Superior temporal gyrus (tissue), 1 donor: Measurements from ENCODE around the gene SLC41A3.

Experiments
- DNase-seq: peaks from one replicate; pipeline ENCODE4 v3.0.0-alpha.2; 2016; ENCODE audit errors: extremely low spot score

SLC41A3 gene

GRCh38 chr3:126083913-126084767, at the start of gene SLC41A3:
TSS of gene SLC41A3 (minus strand) at chr3:126084124. CDS start at chr3:126068219, 15,905 bp downstream.
- peak; percentile 72 for DNase-seq

- DNase-seq = no peak
Observed at GRCh38 chr3:126133606-126134005, 49.7 kb upstream of the SLC41A3 start.

- peak; percentile 32 for DNase-seq
Observed at GRCh38 chr3:126132751-126133511, 49.0 kb upstream of the SLC41A3 start.

- no peak for DNase-seq
Observed at GRCh38 chr3:126131881-126132750, 48.2 kb upstream of the SLC41A3 start.

- no peak for DNase-seq
Observed at GRCh38 chr3:126130981-126131745, 47.2 kb upstream of the SLC41A3 start.

DNA sequence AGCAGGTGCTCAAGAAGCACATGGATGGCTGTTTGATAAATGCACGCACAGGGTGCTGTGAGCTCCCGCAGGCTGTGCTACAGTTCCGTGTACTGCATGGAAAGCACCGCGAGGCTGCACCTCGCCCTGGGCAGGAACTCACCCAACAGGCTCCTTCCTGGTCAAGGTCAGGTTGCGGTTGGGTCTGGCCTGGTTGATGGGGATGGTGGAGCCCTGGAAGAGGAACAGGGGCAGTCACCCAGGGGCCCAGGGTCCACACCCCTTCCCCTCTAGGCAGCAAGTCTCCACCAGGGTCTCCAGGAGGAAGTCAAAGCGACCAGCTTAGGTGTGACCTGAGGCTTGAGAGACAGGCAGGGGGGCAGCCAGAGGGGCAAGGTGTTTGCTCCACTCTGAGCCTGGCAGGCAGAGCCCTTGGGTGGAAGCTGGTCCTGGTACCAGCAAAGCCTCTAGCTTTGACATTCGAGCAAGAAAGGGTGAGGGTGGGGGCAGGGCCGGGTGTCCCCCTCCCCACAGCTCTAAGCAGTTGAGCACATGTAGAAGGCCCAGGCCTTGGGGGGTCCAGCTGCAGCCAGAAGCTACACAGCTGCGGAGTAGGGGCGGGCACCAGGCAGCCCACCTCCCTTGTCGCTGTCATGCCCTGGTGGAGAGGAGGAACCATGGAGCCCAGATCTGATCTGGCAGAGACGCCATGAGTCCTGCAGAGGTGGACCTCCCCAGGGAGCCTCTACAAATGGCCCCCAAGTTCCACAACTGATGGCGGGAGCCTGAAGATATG, 46.3 kb upstream of the SLC41A3 start:
- DNase-seq = no peak

- no peak for DNase-seq
Observed at GRCh38 chr3:126129398-126129891, 45.5 kb upstream of the SLC41A3 start.

- no peak for DNase-seq
Observed at GRCh38 chr3:126128504-126129397, 44.8 kb upstream of the SLC41A3 start.

GRCh38 chr3:126127904-126128303, 44.0 kb upstream of the SLC41A3 start:
- DNase-seq = no peak

DNA sequence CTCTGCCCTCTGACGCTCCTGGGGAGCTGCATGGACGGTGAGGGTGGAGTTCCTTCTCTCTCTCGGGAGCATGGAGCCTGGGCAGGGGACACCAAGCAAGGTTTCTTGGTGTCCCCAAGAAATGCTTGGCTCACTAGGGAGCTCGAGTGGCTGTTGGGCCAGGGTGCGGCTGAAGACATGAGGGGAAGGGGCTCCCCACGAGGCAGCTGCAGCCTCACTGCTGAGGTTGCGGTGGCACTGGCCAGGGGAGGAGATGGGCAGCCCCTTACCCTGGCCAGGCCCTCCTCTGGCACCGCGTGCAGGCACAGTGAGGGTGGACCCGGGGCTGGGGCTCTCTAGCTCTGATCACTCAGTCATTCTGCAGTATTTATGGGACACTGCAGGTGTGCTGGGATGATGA, 43.5 kb upstream of the SLC41A3 start:
- no peak for DNase-seq

GRCh38 chr3:126126811-126127431, 43.0 kb upstream of the SLC41A3 start:
- no peak for DNase-seq

GRCh38 chr3:126126286-126126685, 42.4 kb upstream of the SLC41A3 start:
- no peak for DNase-seq

DNA sequence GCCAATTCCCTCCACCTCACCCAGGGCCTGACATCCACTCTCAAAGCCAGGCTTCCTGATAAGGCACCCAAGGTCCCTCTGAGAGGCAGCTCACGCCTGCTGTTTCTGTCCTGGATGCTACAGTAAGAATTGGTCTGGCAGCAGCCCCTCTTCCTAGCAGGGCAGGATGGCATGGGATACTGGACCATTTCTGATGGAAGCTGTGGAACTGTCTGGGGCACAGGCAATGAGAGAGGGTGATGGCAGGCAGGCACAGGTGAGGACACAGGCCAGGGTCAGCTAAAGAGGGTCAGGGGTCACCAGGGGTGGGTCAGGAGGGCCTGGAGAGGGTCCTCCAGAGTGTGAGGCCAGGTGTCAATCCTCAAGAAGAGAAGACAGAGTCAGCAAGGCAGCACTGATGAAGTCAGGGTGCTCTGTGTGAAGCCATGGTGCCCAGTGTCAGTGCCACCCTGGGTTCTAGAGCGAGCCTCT, 41.9 kb upstream of the SLC41A3 start:
- no peak for DNase-seq

GRCh38 chr3:126125341-126125740, 41.4 kb upstream of the SLC41A3 start:
- DNase-seq = no peak

DNA sequence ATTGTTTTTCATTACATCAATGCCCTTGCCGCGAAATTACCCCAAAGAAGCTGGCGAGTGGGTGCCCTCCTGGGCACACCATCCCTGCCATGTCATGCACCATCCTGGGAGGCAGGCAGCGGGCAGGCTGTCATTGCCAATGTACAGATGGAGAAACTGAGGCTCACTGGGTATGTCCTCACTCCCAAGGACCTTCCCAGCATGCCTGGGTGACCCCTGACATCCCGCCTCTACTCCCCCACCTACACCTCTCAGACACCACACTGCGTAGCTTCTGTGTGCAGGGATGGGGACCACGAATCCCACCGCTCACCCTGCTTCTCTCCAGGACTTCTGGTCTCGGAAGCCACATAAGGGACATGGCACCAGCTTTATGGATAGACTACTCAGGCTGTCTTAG, 41.0 kb upstream of the SLC41A3 start:
- no peak for DNase-seq

DNA sequence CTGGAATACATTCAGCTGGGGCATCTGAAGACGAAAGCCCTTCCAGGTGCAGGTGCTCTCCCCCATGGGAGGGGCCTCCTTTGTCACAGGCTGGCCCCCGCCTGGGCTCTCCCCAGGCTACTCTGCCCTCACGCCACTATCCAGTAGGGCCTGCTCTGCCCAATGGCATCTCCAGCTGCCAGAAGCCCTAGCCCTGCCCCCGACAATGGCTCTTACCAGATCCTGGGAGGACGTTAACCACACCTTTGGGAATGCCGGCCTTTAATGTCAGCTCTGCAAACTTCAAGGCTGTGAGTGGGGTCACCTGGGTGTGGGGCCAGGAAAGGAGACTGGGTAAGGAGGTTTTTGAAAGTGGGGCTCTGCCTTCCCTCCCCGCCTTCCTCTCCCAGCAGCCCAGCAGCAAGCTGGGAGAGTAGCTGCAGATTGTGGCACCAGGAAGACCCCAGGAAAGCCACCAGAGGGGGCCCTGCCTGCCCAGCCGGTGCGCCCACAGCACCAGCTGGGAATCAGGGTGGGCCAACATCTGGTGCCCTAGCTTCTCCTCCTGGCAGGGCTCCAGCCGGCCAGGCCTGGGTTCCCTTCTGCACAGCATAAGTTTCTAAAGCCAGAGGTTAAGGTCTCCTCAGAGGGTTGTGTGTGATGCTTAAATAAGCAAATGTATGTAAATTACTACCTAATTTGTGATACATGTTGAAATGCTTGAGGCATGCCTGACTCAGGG, 40.4 kb upstream of the SLC41A3 start:
- no peak for DNase-seq

GRCh38 chr3:126121632-126122031, 37.7 kb upstream of the SLC41A3 start:
- no peak for DNase-seq

GRCh38 chr3:126121074-126121473, 37.1 kb upstream of the SLC41A3 start:
- DNase-seq = no peak
